Colonic mucosa (tissue), 4 donors: Measurements from ENCODE around the gene ALLC. TPM values are rescaled to one million over a fixed set of nuclear protein-coding genes. Genes with fewer than 3 reads are reported as not detected.

Source experiments
- DNase-seq: peaks from one replicate; pipeline ENCODE4 v3.0.0-alpha.2; 2020
- H3K27ac ChIP-seq: fragments of 200-600 bp; one replicate; pipeline ENCODE4 v1.8.0; 2021
- H3K27me3 ChIP-seq: fragments of 200-600 bp; one replicate; pipeline ENCODE4 v1.8.0; 2021
- H3K36me3 ChIP-seq: fragments of 200-600 bp; one replicate; pipeline ENCODE4 v1.8.0; 2021
- H3K4me1 ChIP-seq: fragments of 200-600 bp; one replicate; pipeline ENCODE4 v1.8.0; 2021; ENCODE audit warnings: mild to moderate bottlenecking
- H3K4me3 ChIP-seq: fragments of 200-600 bp; one replicate; pipeline ENCODE4 v1.8.0; 2021
- H3K9ac ChIP-seq, 2 donors: one replicate each; pipeline ENCODE4 v1.7.0; 2013; ENCODE audit warnings: control low read depth in 2 of 2, low read depth in 2 of 2, low read length in 2 of 2
- H3K9me3 ChIP-seq: fragments of 200-600 bp; one replicate; pipeline ENCODE4 v1.8.0; 2021
- CTCF ChIP-seq: fragments of 200-600 bp; IDR thresholded peaks from one replicate; pipeline ENCODE4 v1.8.0; 2022; ENCODE audit warnings: antibody characterized with exemption, mild to moderate bottlenecking
- intact Hi-C: fragments of 100-400 bp; cut with DNase I; formaldehyde crosslinking; loops from one replicate; pipeline ENCODE4 v1.14.1; 2022
- total RNA-seq, 2 donors: library from RNA; stranded (reverse); fragmentation: NEBNext Ultra II Directional in 1 of 2; extraction: Animal tissue kit (Norgen Biotek cat#: 25700) in 1 of 2; gene quantifications; one replicate each; pipeline ENCODE4 v1.2.1, GENCODE V29; 2021
- donor health status: healthy.
- donor health status: DM: no; HTN: no; CAD: no.
- donor health status: DM: no; HTN: no; CAD: no.

The ALLC gene
- total RNA-seq, 2 donors from 2014 or later = not detected

DNA sequence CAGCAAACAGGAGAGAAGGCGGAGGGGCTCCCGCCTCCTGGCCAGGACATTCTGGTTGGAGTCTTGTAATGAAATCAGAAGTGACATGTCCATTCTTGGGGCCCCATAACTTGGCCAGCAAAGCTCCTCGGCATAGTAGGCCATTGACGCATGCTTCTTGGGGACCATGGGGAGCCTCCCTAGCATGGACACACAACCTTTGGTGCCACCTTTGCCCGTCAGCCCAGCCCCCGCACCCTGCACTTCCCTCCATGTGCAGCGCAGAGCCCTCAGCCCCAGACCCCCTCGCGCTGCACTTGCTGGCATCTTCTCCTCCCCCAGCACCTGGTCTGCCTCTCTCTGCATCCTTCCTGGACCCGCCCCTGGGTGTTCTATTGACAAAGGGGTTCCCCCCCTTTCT lies 68.5 kb downstream of the ALLC start:
- intact Hi-C loops = no loop called here

GRCh38 chr2:3727397-3728045 lies 69.5 kb downstream of the ALLC start:
- H3K4me3 ChIP-seq = no peak overlapping the region
- H3K9ac ChIP-seq = no peak overlapping the region
- H3K27me3 ChIP-seq = no peaks in the 10 kb centered on the region
- TF ChIP-seq CTCF = no peak
- no peak for DNase-seq
- H3K27ac ChIP-seq = no peak overlapping the region
- H3K36me3 ChIP-seq = no peaks in the 10 kb centered on the region
- no peaks in the 10 kb centered on the region for H3K4me1 ChIP-seq
- no peaks in the 10 kb centered on the region for H3K9me3 ChIP-seq
- intact Hi-C loops = no loop called here

More for the DNA sequence above, 68.5 kb downstream of the ALLC start:
- no peak for TF ChIP-seq CTCF
- no peak overlapping the region for H3K9ac ChIP-seq
- H3K4me3 ChIP-seq = no peak overlapping the region
- H3K27me3 ChIP-seq = no peaks in the 10 kb centered on the region
- no peak for DNase-seq
- no peaks in the 10 kb centered on the region for H3K36me3 ChIP-seq
- no peaks in the 10 kb centered on the region for H3K4me1 ChIP-seq
- H3K27ac ChIP-seq = no peak overlapping the region
- H3K9me3 ChIP-seq = no peaks in the 10 kb centered on the region

DNA sequence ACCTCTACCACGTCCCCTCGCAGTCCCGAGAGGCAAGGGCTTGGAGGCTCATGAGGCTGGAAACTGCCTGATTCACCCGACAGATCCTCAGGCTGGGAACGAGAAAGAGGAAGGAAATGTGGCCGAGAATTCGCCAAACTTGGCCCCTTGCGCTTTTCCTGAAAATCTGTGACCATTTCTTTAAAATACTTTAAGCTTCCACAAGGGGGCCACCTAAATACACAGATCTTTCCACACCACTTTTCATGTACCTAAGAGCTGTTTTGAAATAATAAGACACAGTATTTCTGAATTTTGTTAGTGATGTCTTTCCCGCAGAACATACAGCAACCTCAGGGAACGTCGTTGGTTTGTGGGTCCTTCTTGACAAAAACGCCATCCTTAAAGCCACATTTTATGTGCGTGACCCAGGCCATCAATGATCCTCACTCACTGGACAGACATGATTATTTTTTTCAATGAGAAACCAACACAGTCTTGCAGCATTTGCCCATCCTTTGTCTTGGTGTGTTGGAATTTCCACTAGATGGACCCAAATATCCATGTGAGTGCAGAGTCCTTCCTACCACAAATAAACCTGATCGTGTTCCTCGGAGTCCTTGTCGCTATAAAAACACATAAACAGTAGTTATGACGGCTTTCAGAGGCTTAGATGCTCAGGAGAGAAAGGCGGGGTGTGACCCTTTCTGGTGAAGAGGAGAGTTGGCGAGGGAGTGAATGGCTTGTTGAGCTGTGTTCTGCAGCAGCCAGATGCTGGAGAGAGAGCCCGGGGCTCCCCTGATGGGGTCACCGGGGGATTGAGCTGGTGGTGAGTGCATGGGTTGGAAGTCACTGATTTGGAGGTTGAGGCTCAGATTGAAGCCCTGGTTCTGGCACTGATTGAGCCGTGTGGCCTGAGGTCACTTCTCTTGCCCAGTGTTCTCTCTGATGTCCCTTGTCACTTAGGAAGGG lies 70.4 kb downstream of the ALLC start:
- TF ChIP-seq CTCF = peak; percentile 32
- Histone ChIP-seq H3K4me1 (no peaks in the 10 kb centered on the region), H3K9me3 (no peaks in the 10 kb centered on the region), H3K36me3 (no peaks in the 10 kb centered on the region), H3K27me3 (no peaks in the 10 kb centered on the region), H3K27ac (no peak overlapping the region), H3K4me3 (no peak overlapping the region), H3K9ac (no peak overlapping the region)
- DNase-seq = no peak
- intact Hi-C loops = no loop called here

- no peak for TF ChIP-seq CTCF
- H3K9ac ChIP-seq = no peak overlapping the region
- intact Hi-C loops = no loop called here
- no peak for DNase-seq
- H3K27me3 ChIP-seq = no peaks in the 10 kb centered on the region
- H3K4me3 ChIP-seq = no peak overlapping the region
- no peak overlapping the region for H3K27ac ChIP-seq
- no peaks in the 10 kb centered on the region for H3K9me3 ChIP-seq
- no peaks in the 10 kb centered on the region for H3K36me3 ChIP-seq
- no peaks in the 10 kb centered on the region for H3K4me1 ChIP-seq
These were observed 71.1 kb downstream of the ALLC start for GRCh38 chr2:3729055-3729448.

GRCh38 chr2:3729786-3730185 lies 71.8 kb downstream of the ALLC start:
- TF ChIP-seq CTCF = no peak
- H3K9me3 ChIP-seq = no peaks in the 10 kb centered on the region
- DNase-seq = no peak
- H3K4me1 ChIP-seq = no peaks in the 10 kb centered on the region
- no peak overlapping the region for H3K27ac ChIP-seq
- no peaks in the 10 kb centered on the region for H3K36me3 ChIP-seq
- no peaks in the 10 kb centered on the region for H3K27me3 ChIP-seq
- intact Hi-C loops = no loop called here
- H3K9ac ChIP-seq = no peak overlapping the region
- H3K4me3 ChIP-seq = no peak overlapping the region
